GM19193 (cell line): ENCODE data around the gene CENPK.

Experiments used
- POLR2A ChIP-seq: IDR thresholded peaks from 4 replicates; pipeline ENCODE4 v1.6.1; 2011; ENCODE audit not compliant: insufficient read depth, insufficient read length; ENCODE audit errors: extremely low read depth

The CENPK gene

GRCh38 chr5:65562731-65563701 lies at the start of gene CENPK, which contains the start of gene PPWD1:
TSS of gene CENPK (minus strand) at chr5:65563168. CDS start at chr5:65554907, 8,261 bp downstream.
TSS of gene PPWD1 (plus strand) at chr5:65563296. CDS start at chr5:65563311, 15 bp downstream.
- TF ChIP-seq POLR2A = peak; percentile 87

GRCh38 chr5:65612298-65612907 lies 49.4 kb upstream of the CENPK start:
- TF ChIP-seq POLR2A = no peak

- no peak for TF ChIP-seq POLR2A
Measured at GRCh38 chr5:65611524-65611923, 48.6 kb upstream of the CENPK start.

- TF ChIP-seq POLR2A = no peak
Measured at GRCh38 chr5:65588694-65589093, 25.7 kb upstream of the CENPK start.

GRCh38 chr5:65577141-65577540 lies 14.2 kb upstream of the CENPK start:
- TF ChIP-seq POLR2A = no peak

- no peak for TF ChIP-seq POLR2A
Measured at GRCh38 chr5:65570598-65571226, 7.7 kb upstream of the CENPK start.

- no peak for TF ChIP-seq POLR2A
Measured at GRCh38 chr5:65566505-65566904, 3.5 kb upstream of the CENPK start.

GRCh38 chr5:65563777-65564176 lies 809 bp upstream of the CENPK start:
- TF ChIP-seq POLR2A = no peak

GRCh38 chr5:65556718-65557117 lies 6.2 kb downstream of the CENPK start:
- TF ChIP-seq POLR2A = no peak

GRCh38 chr5:65556181-65556580 lies 6.8 kb downstream of the CENPK start:
- TF ChIP-seq POLR2A = no peak

GRCh38 chr5:65555287-65555686 lies 7.7 kb downstream of the CENPK start:
- no peak for TF ChIP-seq POLR2A

- TF ChIP-seq POLR2A = no peak
Measured at GRCh38 chr5:65553941-65554340, 9.0 kb downstream of the CENPK start.

- no peak for TF ChIP-seq POLR2A
Measured at GRCh38 chr5:65548281-65548680, 14.7 kb downstream of the CENPK start.

- TF ChIP-seq POLR2A = no peak
Measured at GRCh38 chr5:65546141-65546540, 16.8 kb downstream of the CENPK start.

- no peak for TF ChIP-seq POLR2A
Measured at GRCh38 chr5:65544473-65544872, 18.5 kb downstream of the CENPK start.
